ENCODE results near the gene TRPM5.
A peak's percentile ranks its signal among the peaks of the same experiment; 100 is the strongest.

The TRPM5 gene

GRCh38 chr11:2436013-2436520 lies 8.2 kb downstream of the TRPM5 start:
- no peak for DNase-seq

GRCh38 chr11:2435288-2436012 lies 8.9 kb downstream of the TRPM5 start:
- DNase-seq = no peak

DNA sequence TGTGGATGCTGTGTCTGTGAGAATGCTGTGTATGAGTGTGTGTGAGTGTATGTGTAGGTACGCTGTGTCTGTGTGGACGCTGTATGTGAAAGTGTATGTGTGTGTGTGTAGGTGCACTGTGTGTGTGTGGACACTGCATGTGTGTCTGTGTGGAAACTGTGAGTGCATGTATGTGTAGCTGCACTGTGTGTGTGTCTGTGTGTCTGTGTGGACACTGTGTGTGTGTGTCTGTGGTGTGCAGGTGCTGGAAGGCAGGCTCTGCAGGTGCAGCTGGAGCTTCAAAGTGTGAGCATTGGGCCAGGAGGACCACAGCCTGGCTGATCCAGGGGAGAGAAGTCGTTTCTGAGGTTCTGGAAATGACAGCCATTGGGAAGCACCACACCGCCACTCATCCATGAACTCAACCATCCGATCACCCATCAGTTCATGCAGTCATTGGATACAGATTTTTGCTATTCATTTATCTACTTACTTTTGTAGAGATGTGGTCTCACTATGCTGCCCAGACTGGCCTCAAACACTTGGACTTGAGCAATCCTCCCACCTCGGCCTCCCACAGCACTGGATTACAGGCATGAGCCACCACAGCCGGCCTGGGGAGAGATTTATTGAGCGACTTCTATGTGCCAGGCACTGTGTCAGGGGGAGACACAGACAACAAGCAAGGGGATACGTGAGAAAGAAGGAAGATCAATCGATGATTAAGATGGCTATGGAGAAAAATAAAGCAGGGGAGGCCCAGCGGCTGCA lies 9.6 kb downstream of the TRPM5 start:
- no peak for DNase-seq

DNA sequence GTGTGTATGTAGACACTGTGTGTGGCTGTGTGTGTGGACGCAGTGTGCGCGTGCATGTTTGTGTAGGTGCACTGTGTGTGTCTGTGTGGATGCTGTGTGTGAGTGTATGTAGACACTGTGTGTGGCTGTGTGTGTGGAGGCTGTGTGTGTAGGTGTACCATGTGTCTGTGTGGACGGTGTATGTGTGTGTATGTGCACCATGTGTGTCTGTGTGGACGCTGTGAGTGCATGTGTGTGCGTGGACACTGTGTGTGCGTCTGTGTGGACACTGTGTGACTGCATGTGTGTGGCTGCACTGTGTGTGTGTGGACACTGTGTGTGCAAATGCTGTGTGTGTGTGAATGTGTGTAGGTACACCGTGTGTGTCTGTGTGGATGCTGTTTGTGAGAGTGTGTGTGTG lies 10.3 kb downstream of the TRPM5 start:
- DNase-seq = no peak

- no peak for DNase-seq
Measured at GRCh38 chr11:2433106-2433925, 11.0 kb downstream of the TRPM5 start.

DNA sequence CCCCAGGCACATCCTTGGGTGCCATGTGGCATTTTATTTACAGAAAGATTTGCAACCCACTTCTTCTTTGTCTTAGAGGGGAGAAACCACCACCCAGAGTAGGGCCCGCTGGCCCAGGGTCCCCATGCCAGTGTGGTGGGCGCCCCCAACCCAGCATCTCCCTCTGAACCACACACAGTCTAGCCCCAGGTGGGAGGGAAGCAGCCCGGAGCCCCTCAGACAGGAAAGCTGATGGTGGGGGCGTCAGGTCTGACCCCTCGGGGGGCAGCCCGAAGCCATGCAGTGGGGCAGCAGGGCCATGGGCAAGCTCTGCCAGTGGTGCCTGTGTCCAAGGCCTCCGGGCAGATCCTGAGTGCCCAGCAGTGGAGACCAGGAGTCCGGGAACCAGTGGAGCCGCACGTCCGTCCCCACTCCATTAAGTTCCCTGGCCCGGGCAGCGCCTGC lies 11.7 kb downstream of the TRPM5 start:
- DNase-seq = no peak

DNA sequence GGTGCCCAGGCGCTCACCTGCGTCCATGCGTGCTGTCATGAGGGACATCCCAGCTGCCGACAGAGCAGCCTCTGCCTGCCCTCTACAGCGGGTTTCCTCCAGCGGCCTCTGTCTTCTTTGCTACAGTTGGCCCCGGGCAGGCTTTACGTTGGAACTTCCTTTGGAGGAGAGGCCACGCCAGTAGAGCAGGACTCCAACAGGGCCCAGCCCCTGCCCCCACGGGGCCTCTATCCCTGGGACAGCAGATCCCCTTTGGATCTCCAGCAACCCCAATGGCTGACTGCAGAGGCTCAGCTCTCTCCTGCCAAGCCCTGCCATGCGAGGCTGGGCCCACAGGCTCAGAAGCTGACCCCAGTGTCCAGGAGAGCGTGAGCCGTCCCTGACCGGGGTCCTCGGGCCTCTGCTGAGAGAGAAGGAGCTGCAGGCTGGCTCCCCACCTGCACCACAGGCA lies 12.1 kb downstream of the TRPM5 start:
- no peak for DNase-seq

GRCh38 chr11:2431395-2431794 lies 12.9 kb downstream of the TRPM5 start:
- no peak for DNase-seq

DNA sequence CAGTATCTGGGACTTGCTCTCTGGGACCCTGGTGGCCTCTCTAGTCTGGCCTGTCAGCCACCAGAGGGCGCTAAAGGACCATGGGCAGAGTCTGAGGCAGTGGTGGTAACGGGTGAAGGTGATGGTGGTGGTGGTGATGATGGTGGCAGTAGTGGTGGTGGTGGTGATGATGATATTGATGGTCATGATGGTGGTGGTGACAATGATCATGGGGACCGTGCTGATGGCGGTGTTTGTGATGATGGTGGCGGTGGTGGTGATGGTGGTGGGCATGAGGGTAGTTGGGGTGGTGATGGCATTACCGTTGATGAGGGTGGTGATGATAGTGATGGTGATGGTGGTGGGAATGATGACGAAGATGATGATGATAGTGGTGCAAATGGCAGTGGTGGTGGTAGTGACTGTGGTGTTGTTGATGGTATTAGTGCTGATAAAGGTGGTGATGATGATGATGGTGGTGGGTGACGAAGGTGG lies 16.0 kb downstream of the TRPM5 start:
- peak; percentile 90 to 93 for DNase-seq

- DNase-seq = no peak
Measured at GRCh38 chr11:2427721-2428321, 16.5 kb downstream of the TRPM5 start.

DNA sequence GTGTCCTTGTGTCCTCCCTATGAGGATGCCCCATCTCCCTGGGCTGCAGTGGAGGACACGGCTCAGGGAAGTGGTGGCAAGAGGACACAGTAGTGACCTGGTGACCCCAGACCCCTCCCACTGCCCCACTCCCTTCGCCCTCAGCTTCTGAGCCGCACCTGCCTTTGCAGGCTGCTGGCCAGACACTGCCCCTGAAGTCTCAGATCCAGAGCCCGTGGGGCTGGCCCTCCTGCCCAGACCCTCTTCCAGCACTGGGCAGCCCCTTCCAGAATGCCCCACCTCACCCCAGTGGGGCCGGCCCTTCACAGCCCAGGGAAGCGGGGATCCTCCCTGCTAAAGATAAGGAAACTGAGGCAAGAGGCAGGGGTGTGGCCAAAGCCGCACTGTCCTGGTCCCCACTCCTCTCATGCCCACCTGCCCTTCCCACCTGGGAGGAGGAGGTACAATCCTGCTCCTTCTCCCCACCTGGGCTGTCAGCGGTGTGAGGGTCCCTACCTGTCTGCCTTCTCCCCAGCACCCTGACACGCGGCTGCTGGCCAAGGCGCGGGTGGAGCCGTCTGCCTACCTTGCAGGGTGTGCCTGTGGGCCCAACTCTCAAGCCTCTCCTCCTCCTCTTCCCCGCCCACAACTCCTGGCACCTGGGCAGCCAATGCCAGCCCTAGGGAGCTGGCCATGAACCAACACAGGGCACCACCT lies 17.3 kb downstream of the TRPM5 start:
- no peak for DNase-seq

- no peak for DNase-seq
Measured at GRCh38 chr11:2426221-2426620, 18.1 kb downstream of the TRPM5 start.

- DNase-seq = no peak
Measured at GRCh38 chr11:2425506-2425905, 18.8 kb downstream of the TRPM5 start.

GRCh38 chr11:2424811-2425495 lies 19.4 kb downstream of the TRPM5 start:
- no peak for DNase-seq

- no peak for DNase-seq
Measured at GRCh38 chr11:2423157-2424025, 20.9 kb downstream of the TRPM5 start.

DNA sequence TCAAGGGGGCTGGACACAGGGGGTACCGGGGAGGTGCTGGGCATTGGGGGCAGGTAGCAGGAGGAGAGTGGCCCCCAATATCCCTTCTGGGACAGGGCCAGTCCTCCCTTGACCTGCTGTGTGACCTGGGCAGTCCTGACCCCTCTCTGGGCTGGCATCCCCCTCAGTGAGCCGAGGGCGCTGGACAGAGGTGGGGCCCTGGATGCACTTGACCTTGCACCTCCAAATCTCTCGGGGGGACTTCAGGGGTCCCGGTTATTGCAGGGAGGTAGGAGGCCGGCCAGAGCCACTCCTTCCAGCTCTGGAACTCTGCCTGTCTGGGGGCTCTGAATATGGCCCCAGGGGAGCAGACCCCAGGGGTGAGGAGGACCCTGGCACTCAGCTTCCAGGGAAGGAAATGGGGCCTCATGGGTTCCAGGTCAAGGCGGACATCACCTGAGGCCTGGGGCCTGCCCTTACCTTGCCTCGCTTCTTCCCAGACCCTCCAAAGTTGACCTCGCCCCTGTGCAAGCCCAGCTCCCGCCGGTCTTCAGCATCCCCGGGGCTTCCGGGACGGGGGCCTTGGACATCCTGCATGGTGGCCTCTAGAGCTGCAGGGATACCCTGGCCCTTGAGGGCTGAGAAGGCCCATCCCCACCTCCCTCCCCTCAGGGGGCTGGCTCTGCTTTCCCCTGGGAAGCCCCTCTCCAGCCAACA lies 21.7 kb downstream of the TRPM5 start:
- no peak for DNase-seq

DNA sequence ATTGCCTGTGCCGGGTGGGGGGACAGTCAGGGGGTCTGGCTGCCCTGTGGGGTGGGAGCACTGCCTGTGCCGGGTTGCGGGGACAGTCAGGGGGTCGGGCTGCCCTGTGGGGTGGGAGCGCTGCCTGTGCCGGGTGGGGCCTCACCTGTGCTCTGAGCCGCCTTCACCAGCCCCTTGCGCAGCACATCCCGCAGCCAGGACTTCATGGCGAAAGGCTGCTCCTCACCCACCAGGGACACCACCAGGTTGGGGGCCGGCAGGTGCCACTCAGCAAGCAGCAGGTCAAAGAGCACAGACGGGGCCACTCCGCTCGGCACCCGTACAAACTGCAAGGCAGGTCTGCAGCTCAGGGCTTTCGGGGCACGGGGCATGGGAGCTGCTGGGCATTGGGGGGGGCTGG lies 22.3 kb downstream of the TRPM5 start:
- DNase-seq = no peak

GRCh38 chr11:2421226-2421994 lies 22.9 kb downstream of the TRPM5 start:
- no peak for DNase-seq
